ENCODE data around the gene ZNF529.
A peak's percentile ranks its signal among the peaks of the same experiment; 100 is the strongest.

Gene ZNF529

DNA sequence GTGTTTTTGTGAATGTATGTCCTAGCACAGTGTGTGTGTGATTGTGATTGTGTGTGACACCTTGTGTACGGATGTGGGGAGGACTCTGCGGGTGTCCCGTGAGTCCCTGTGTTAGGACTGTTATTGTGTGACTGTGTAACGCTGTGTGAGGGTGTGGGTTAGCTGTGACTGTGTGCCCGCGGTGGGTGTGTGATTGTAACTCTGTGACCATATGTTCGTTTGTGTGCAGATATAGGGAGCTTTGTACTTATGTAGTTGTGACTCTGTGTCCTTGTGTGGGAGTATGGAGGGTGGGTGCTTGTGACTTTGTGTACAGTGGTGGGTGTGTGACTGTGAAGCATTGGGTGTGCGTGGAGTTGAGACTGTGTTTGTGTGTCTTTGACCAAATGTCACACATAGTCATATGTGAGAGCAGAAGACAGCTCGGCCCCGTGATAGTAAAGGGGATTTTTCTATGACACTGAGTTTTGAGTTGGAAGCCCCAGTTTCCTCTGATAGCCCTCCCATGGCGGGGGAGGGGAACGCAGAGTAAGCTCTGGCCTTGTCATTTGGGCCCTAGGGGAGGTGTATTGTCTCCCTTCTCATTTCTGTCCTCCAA is 44.1 kb downstream of the ZNF529 start:
- Histone ChIP-seq H4K20me1 (ENCODE audit: insufficient read depth, low read length) (no peaks in the 10 kb centered on the region), H3K4me3 (ENCODE audit: low read length) (peak overlapping the region; percentile 59), H3K4me1 (ENCODE audit: low read length) (no peaks in the 10 kb centered on the region), H3K79me2 (ENCODE audit: low read length) (no peaks in the 10 kb centered on the region), H3K27me3 (replicated peaks; ENCODE audit: insufficient read depth, low read length) (no peaks in the 10 kb centered on the region), H3K4me2 (ENCODE audit: low read depth, low read length) (peak overlapping the region; percentile 62), H3K9me2 (replicated peaks; ENCODE audit: insufficient read depth, low read length) (no peaks in the 10 kb centered on the region), H3K9ac (ENCODE audit: low read length) (no peak overlapping the region), H3K9me3 (replicated peaks; ENCODE audit: insufficient read depth, low read length) (no peaks in the 10 kb centered on the region), H3K36me3 (replicated peaks; ENCODE audit: insufficient read depth, low read length) (no peaks in the 10 kb centered on the region), H3K27ac (ENCODE audit: low read length) (no peak overlapping the region), H3F3A (ENCODE audit: insufficient read depth, low read length) (no peaks in the 10 kb centered on the region), H2AFZ (ENCODE audit: low read length) (peak overlapping the region; percentile 93)
- no peak for TF ChIP-seq EZH2 (optimal IDR thresholded peaks at IDR 0.05; ENCODE audit: low read depth, low read length)
- TF ChIP-seq, protein P1, sequence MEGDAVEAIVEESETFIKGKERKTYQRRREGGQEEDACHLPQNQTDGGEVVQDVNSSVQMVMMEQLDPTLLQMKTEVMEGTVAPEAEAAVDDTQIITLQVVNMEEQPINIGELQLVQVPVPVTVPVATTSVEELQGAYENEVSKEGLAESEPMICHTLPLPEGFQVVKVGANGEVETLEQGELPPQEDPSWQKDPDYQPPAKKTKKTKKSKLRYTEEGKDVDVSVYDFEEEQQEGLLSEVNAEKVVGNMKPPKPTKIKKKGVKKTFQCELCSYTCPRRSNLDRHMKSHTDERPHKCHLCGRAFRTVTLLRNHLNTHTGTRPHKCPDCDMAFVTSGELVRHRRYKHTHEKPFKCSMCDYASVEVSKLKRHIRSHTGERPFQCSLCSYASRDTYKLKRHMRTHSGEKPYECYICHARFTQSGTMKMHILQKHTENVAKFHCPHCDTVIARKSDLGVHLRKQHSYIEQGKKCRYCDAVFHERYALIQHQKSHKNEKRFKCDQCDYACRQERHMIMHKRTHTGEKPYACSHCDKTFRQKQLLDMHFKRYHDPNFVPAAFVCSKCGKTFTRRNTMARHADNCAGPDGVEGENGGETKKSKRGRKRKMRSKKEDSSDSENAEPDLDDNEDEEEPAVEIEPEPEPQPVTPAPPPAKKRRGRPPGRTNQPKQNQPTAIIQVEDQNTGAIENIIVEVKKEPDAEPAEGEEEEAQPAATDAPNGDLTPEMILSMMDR (IDR thresholded peaks at IDR 0.05; ENCODE audit: low read length): no peak
- TF ChIP-seq EZH2phosphoT487 (IDR thresholded peaks at IDR 0.05; ENCODE audit: low read length): no peak
- no peak for DNase-seq

DNA sequence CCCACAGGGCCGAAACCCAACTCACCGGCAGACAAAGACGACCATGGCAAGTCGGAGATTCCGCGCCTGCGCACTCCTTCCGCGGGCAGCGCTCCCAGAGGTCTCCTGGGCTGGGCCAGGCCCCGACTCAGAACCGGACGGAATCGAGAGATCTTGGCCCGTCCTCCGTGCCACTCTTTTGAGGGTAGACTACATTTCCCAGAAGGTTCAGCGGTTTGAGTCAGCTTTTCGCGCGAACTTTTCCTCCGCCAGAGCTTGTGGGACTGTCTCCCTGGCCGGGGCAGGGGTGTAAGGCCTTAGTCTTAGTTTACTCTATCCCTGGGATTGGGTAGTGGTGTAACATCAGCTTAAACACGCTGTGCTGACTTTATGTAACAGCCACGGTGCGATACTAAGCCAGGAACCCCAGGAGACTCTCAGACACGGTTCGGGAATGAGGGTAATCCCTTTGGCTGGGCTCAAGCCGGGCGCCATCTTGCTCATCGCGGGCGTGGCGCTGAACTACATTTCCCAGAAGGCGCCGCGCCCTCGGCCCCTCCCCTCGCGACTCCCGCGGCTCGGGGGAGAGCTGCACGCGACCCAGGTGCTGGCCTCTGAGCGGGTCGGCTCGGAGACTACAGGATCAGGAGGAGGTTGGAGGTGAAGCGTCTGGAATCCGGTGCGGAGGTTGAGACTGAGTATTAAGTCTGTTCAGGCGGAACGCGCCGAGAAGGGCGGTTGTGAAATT is 44.7 kb downstream of the ZNF529 start, which contains the start of gene ZNF260:
Gene ZNF260 (minus strand): TSS at position 78 of the 727 bp plus-strand sequence. CDS start 13,033 bp downstream, outside the sequence.
- Histone ChIP-seq H3K9me2 (replicated peaks; ENCODE audit: insufficient read depth, low read length) (no peaks in the 10 kb centered on the region), H3K79me2 (ENCODE audit: low read length) (no peaks in the 10 kb centered on the region), H3K27me3 (replicated peaks; ENCODE audit: insufficient read depth, low read length) (no peaks in the 10 kb centered on the region), H3F3A (ENCODE audit: insufficient read depth, low read length) (no peaks in the 10 kb centered on the region), H3K36me3 (replicated peaks; ENCODE audit: insufficient read depth, low read length) (no peaks in the 10 kb centered on the region), H2AFZ (ENCODE audit: low read length) (peak within 1 kb of the TSS; percentile 93), H3K27ac (ENCODE audit: low read length) (peak within 1 kb of the TSS; percentile 22; the same call in 1 of the 2 replicates), H3K4me2 (ENCODE audit: low read depth, low read length) (peak within 1 kb of the TSS; percentile 62), H3K9me3 (replicated peaks; ENCODE audit: insufficient read depth, low read length) (no peaks in the 10 kb centered on the region), H3K4me3 (ENCODE audit: low read length) (peak within 1 kb of the TSS; percentile 59), H3K9ac (ENCODE audit: low read length) (peak within 1 kb of the TSS; percentile 28; the same call in 1 of the 2 replicates), H3K4me1 (ENCODE audit: low read length) (no peaks in the 10 kb centered on the region), H4K20me1 (ENCODE audit: insufficient read depth, low read length) (no peaks in the 10 kb centered on the region)
- TF ChIP-seq, protein P1 (IDR thresholded peaks at IDR 0.05; ENCODE audit: low read length): no peak
- TF ChIP-seq EZH2phosphoT487 (IDR thresholded peaks at IDR 0.05; ENCODE audit: low read length) (no peak), EZH2 (optimal IDR thresholded peaks at IDR 0.05; ENCODE audit: low read depth, low read length) (no peak)
- DNase-seq: peak; percentile 76

DNA sequence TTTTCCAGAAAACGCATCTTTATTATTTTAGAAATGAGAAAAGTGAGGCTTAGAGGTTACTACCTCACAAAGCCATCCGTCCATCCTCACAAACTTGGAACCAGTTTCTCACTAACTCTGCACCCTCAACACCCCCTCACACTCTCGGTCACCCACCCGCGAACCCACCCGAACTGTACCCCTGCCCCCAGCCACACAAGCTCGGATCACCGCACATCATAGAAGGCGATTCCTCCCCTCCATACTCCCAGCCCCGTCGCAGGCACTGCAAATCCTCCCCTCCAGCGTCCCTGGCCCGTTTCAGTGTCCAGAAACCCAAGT is 45.3 kb downstream of the ZNF529 start:
- Histone ChIP-seq H3K4me1 (ENCODE audit: low read length) (no peaks in the 10 kb centered on the region), H2AFZ (ENCODE audit: low read length) (peak overlapping the region; percentile 93), H3K9ac (ENCODE audit: low read length) (peak overlapping the region; percentile 28; the same call in 1 of the 2 replicates), H3K27me3 (replicated peaks; ENCODE audit: insufficient read depth, low read length) (no peaks in the 10 kb centered on the region), H3K4me3 (ENCODE audit: low read length) (peak overlapping the region; percentile 59), H3K9me3 (replicated peaks; ENCODE audit: insufficient read depth, low read length) (no peaks in the 10 kb centered on the region), H3K4me2 (ENCODE audit: low read depth, low read length) (peak overlapping the region; percentile 62; the same call in 1 of the 2 replicates), H3K9me2 (replicated peaks; ENCODE audit: insufficient read depth, low read length) (no peaks in the 10 kb centered on the region), H3F3A (ENCODE audit: insufficient read depth, low read length) (no peaks in the 10 kb centered on the region), H3K36me3 (replicated peaks; ENCODE audit: insufficient read depth, low read length) (no peaks in the 10 kb centered on the region), H3K27ac (ENCODE audit: low read length) (no peak overlapping the region), H3K79me2 (ENCODE audit: low read length) (no peaks in the 10 kb centered on the region), H4K20me1 (ENCODE audit: insufficient read depth, low read length) (no peaks in the 10 kb centered on the region)
- no peak for DNase-seq
- TF ChIP-seq, protein P1 (IDR thresholded peaks at IDR 0.05; ENCODE audit: low read length): no peak
- TF ChIP-seq EZH2 (optimal IDR thresholded peaks at IDR 0.05; ENCODE audit: low read depth, low read length) (no peak), EZH2phosphoT487 (IDR thresholded peaks at IDR 0.05; ENCODE audit: low read length) (no peak)

Measured in MM.1S (cell line).